Mesenchymal stem cell (in vitro differentiated cells and primary cell): Measurements from ENCODE around the gene HAGHL.

Experiments used
- DNase-seq: peaks from one replicate; pipeline ENCODE4 v3.0.0-alpha.2; 2013
- H2AFZ ChIP-seq: one replicate; pipeline ENCODE4 v1.6.1; 2013; ENCODE audit warnings: low read depth, mild to moderate bottlenecking, control low read depth, inconsistent platforms, low read length, moderate library complexity
- H2AK5ac ChIP-seq: 2 replicates; pipeline ENCODE4 v1.6.1; 2013; ENCODE audit warnings: low read length, moderate library complexity, mild to moderate bottlenecking, inconsistent platforms; ENCODE audit not compliant: severe bottlenecking
- H2BK120ac ChIP-seq: one replicate; pipeline ENCODE4 v1.6.1; 2013; ENCODE audit warnings: low read depth, mild to moderate bottlenecking, inconsistent platforms, low read length, moderate library complexity
- H2BK12ac ChIP-seq, 2 experiments: one replicate each; pipeline ENCODE4 v1.6.1; 2013; ENCODE audit warnings: inconsistent platforms in 2 of 2, low read length in 2 of 2, mild to moderate bottlenecking in 2 of 2, moderate library complexity in 2 of 2, control low read depth in 1 of 2
- H2BK15ac ChIP-seq: one replicate; pipeline ENCODE4 v1.6.1; 2013; ENCODE audit warnings: mild to moderate bottlenecking, low read depth, inconsistent platforms; ENCODE audit not compliant: poor library complexity, severe bottlenecking
- H2BK5ac ChIP-seq: 2 replicates; pipeline ENCODE4 v1.6.1; 2013; ENCODE audit warnings: low read depth, mild to moderate bottlenecking, low read length, control low read depth, inconsistent platforms; ENCODE audit not compliant: poor library complexity, severe bottlenecking
- H3K14ac ChIP-seq, 2 experiments: one replicate each; pipeline ENCODE4 v1.6.1; 2013; ENCODE audit warnings: inconsistent platforms in 2 of 2, low read length in 2 of 2, control low read depth in 1 of 2, mild to moderate bottlenecking in 1 of 2, moderate library complexity in 1 of 2
- H3K18ac ChIP-seq, 2 experiments: one replicate each; pipeline ENCODE4 v1.6.1; 2013; ENCODE audit warnings: inconsistent platforms in 2 of 2, low read length in 2 of 2, control low read depth in 1 of 2, low read depth in 1 of 2, mild to moderate bottlenecking in 1 of 2
- H3K23ac ChIP-seq, 2 experiments: one replicate each; pipeline ENCODE4 v1.6.1; 2013; ENCODE audit warnings: inconsistent platforms in 2 of 2, low read length in 2 of 2, mild to moderate bottlenecking in 2 of 2, moderate library complexity in 2 of 2, control low read depth in 1 of 2
- H3K27ac ChIP-seq: 2 replicates; pipeline ENCODE4 v1.5.1; 2013; ENCODE audit warnings: mild to moderate bottlenecking, moderate library complexity, low read length, control low read depth, inconsistent platforms; ENCODE audit not compliant: poor library complexity, severe bottlenecking
- H3K27me3 ChIP-seq, 2 experiments: 2 replicates each; pipeline versions ENCODE4 v1.6.1 to v1.7.0; 2013; ENCODE audit warnings: low read length in 2 of 2, mild to moderate bottlenecking in 2 of 2, moderate library complexity in 2 of 2, control low read depth in 1 of 2, inconsistent platforms in 1 of 2; ENCODE audit not compliant: control insufficient read depth in 1 of 2, insufficient read depth in 1 of 2
- H3K36me3 ChIP-seq, 2 experiments: 2 replicates each; pipeline versions ENCODE4 v1.6.1 to v1.7.0; 2013; ENCODE audit warnings: low read length in 2 of 2, control low read depth in 1 of 2, inconsistent platforms in 1 of 2, low read depth in 1 of 2, mild to moderate bottlenecking in 1 of 2; ENCODE audit not compliant: insufficient read depth in 2 of 2, control insufficient read depth in 1 of 2
- H3K4ac ChIP-seq, 2 experiments: one replicate each; pipeline ENCODE4 v1.6.1; 2013; ENCODE audit warnings: inconsistent platforms in 2 of 2, low read length in 2 of 2, mild to moderate bottlenecking in 2 of 2, moderate library complexity in 2 of 2, control low read depth in 1 of 2, low read depth in 1 of 2
- H3K4me1 ChIP-seq: 2 replicates; pipeline ENCODE4 v1.6.1; 2013; ENCODE audit warnings: low read depth, low read length, control low read depth; ENCODE audit not compliant: control insufficient read depth, insufficient read depth
- H3K4me2 ChIP-seq: 2 replicates; pipeline ENCODE4 v1.6.1; 2013; ENCODE audit warnings: low read length, mild to moderate bottlenecking, inconsistent platforms; ENCODE audit not compliant: poor library complexity, severe bottlenecking
- H3K4me3 ChIP-seq, 2 experiments: 2 replicates each; pipeline versions ENCODE4 v1.5.1 to v1.7.0; 2013; ENCODE audit warnings: low read length in 2 of 2, mild to moderate bottlenecking in 2 of 2, control low read depth in 1 of 2, low read depth in 1 of 2; ENCODE audit not compliant: insufficient read depth in 1 of 2
- H3K79me1 ChIP-seq: replicated peaks from 2 replicates; pipeline ENCODE4 v1.6.1; 2013; ENCODE audit warnings: mild to moderate bottlenecking, control low read depth, low read length, inconsistent platforms; ENCODE audit not compliant: poor library complexity, severe bottlenecking
- H3K9ac ChIP-seq: 2 replicates; pipeline ENCODE4 v1.7.0; 2013; ENCODE audit warnings: mild to moderate bottlenecking, low read length, moderate library complexity
- H3K9me3 ChIP-seq: 2 replicates; pipeline ENCODE4 v1.7.0; 2013; ENCODE audit warnings: mild to moderate bottlenecking, low read length; ENCODE audit not compliant: control insufficient read depth
- H4K8ac ChIP-seq: one replicate; pipeline ENCODE4 v1.6.1; 2013; ENCODE audit warnings: inconsistent platforms, mild to moderate bottlenecking, low read length, moderate library complexity
- H4K91ac ChIP-seq: one replicate; pipeline ENCODE4 v1.6.1; 2013; ENCODE audit warnings: mild to moderate bottlenecking, low read length, inconsistent platforms
- WGBS: methylation state at CpG from one replicate; pipeline ENCODE4 v1.1.7; 2013; ENCODE audit warnings: mixed read lengths; 5-methylcytosine and 5-hydroxymethylcytosine counted together

Gene HAGHL

DNA sequence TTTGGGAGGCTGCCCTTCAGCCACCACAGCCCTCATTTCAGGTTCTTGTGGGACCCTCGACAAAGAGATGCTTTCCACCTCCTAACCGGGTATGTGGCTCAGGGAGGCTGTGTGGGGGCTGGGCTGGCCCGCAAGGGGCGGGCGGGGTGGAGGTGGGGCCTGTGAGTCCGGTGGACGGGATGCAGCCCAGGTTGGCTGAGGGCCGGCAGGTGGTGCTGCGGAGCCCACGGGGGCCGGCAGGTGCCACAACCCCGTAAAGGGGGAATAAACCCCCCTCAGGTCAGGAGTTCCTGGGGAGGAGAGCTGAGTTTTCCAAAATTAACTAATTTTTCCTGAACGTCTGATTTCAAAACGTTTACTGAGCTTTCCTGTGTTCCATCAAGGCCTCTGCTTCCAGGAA lies 18.8 kb downstream of the HAGHL start:
- Histone ChIP-seq H2BK5ac (no peak overlapping the region), H2AK5ac (no peak overlapping the region), H4K8ac (no peak overlapping the region), H3K27ac (no peak overlapping the region), H3K18ac (no peak overlapping the region), H3K9ac (no peak overlapping the region), H3K4me2 (no peak overlapping the region), H3K27me3 (peaks cover 0 to 8% of the 10 kb centered on the region in 2 experiments), H3K9me3 (no peaks in the 10 kb centered on the region), H3K36me3 (no peaks in the 10 kb centered on the region), H3K4ac (no peak overlapping the region), H3K14ac (no peak overlapping the region), H2AFZ (no peak overlapping the region), H2BK15ac (no peak overlapping the region), H3K4me1 (peaks cover 8% of the 10 kb centered on the region), H2BK120ac (no peak overlapping the region), H2BK12ac (no peak overlapping the region), H3K23ac (no peak overlapping the region), H3K79me1 (peaks cover 2% of the 10 kb centered on the region), H4K91ac (no peak overlapping the region), H3K4me3 (no peak overlapping the region)
- no peak for DNase-seq
- 4% methylated on average over 14 of the region's 14 CpGs for WGBS

DNA sequence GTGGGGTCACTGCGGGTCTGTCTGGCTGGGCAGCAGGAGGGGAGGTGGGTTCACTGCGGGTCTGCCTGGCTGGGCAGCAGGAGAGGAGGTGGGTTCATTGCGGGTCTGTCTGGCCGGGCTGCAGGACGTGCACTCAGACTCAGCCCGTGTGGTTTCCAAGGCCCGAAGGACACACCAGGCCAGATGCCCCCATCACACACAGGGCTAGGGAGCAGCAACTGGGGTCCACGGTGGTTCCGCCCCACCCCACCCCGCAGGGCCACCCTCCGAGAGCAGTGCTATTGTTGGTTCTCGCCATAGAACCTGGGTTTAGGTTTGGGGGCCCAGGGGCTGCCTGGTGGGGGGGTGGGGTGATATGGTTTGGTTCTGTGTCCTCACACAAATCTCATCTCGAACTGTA lies 19.7 kb downstream of the HAGHL start:
- Histone ChIP-seq H3K27ac (no peak overlapping the region), H3K27me3 (peaks cover 0 to 16% of the 10 kb centered on the region in 2 experiments), H2AFZ (no peak overlapping the region)

DNA sequence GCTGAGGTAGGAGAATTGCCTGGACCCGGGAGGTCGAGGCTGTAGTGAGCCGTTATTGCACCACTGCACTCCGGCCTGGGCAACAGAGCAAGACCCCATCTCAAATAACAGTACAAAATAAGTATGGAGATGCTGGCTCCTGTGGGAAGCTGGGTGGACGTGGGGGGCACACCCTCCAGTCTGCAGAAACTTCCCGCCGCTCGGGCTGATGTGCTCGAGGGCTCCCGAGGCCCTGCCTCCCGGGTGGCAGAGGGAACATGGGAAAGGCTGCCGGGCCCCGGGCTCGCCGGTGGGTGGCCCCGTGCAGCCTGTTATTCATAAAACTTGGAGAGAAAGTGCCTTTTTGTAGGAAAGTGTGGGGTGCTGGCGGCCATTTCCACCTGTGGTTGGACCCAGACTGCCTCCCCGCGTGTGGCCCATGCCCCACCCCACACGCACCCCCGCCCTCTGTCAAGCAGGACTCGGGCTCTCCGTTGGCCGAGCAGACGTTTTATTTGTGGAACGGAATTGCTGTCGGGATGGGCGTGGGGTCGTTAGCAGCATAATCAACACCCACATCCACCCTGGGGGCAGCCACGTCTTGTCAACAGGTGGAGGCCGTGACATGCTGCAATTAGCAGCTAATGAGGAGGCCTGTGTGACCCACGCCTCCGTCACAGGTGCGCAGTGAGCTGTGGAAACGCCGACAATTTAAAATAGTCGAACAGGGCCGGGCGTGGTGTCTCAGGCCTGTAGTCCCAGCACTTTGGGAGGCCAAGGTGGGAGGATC lies 21.3 kb downstream of the HAGHL start:
- H3K4ac ChIP-seq: no peak overlapping the region
- H4K8ac ChIP-seq: no peak overlapping the region
- H3K9me3 ChIP-seq: no peaks in the 10 kb centered on the region
- H3K4me2 ChIP-seq: no peak overlapping the region
- H3K27me3 ChIP-seq: peaks cover 8 to 29% of the 10 kb centered on the region in 2 experiments
- no peak overlapping the region for H3K23ac ChIP-seq
- no peak overlapping the region for H3K14ac ChIP-seq
- no peak overlapping the region for H2BK12ac ChIP-seq
- no peak overlapping the region for H2BK120ac ChIP-seq
- H3K9ac ChIP-seq: no peak overlapping the region
- H3K79me1 ChIP-seq: no peaks in the 10 kb centered on the region
- H2AK5ac ChIP-seq: no peak overlapping the region
- H3K36me3 ChIP-seq: no peaks in the 10 kb centered on the region
- no peak overlapping the region for H4K91ac ChIP-seq
- no peak overlapping the region for H2BK5ac ChIP-seq
- peaks cover 6% of the 10 kb centered on the region for H3K4me1 ChIP-seq
- no peak for DNase-seq
- no peak overlapping the region for H2AFZ ChIP-seq
- WGBS: 88% methylated on average over 39 of the region's 39 CpGs
- no peak overlapping the region for H3K18ac ChIP-seq
- H3K4me3 ChIP-seq: no peak overlapping the region
- no peak overlapping the region for H3K27ac ChIP-seq
- H2BK15ac ChIP-seq: no peak overlapping the region

More for the DNA sequence above, 19.7 kb downstream of the HAGHL start:
- H3K79me1 ChIP-seq: peaks cover 2% of the 10 kb centered on the region
- no peak overlapping the region for H3K4me3 ChIP-seq
- H4K8ac ChIP-seq: no peak overlapping the region
- 87% methylated on average over 11 of the region's 13 CpGs for WGBS
- H2BK12ac ChIP-seq: no peak overlapping the region
- H3K4me2 ChIP-seq: no peak overlapping the region
- peaks cover 6% of the 10 kb centered on the region for H3K4me1 ChIP-seq
- no peak overlapping the region for H3K14ac ChIP-seq
- no peak overlapping the region for H2AK5ac ChIP-seq
- no peak overlapping the region for H2BK120ac ChIP-seq
- no peak overlapping the region for H2BK15ac ChIP-seq
- no peak overlapping the region for H3K9ac ChIP-seq
- no peak overlapping the region for H3K18ac ChIP-seq
- H3K9me3 ChIP-seq: no peaks in the 10 kb centered on the region
- no peak overlapping the region for H2BK5ac ChIP-seq
- H4K91ac ChIP-seq: no peak overlapping the region
- H3K36me3 ChIP-seq: no peaks in the 10 kb centered on the region
- no peak overlapping the region for H3K4ac ChIP-seq
- DNase-seq: no peak
- H3K23ac ChIP-seq: no peak overlapping the region

DNA sequence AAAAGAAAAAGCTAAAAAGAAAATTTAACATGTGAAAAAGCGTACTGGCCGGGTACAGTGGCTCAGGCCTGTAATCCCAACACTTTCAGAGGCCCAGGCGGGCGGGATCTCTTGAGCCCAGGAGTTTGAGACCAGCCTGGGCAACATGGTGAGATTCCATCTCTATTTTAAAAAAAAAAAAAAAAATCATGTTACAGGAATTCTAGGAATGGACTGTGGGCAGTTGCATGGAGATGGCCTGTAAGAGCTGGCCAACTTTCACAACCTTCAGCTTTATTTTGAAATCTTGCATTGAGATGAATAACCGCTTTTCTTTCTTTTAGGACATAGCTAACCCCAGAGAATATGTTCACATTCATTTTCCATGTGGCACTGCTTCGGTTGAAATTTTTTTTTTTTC lies 22.1 kb downstream of the HAGHL start:
- no peak overlapping the region for H2BK120ac ChIP-seq
- H3K9me3 ChIP-seq: no peaks in the 10 kb centered on the region
- no peak overlapping the region for H2AK5ac ChIP-seq
- no peak overlapping the region for H3K27ac ChIP-seq
- no peaks in the 10 kb centered on the region for H3K79me1 ChIP-seq
- H3K4me3 ChIP-seq: no peak overlapping the region
- peaks cover 8 to 32% of the 10 kb centered on the region in 2 experiments for H3K27me3 ChIP-seq
- H3K36me3 ChIP-seq: no peaks in the 10 kb centered on the region
- H4K91ac ChIP-seq: no peak overlapping the region
- no peak overlapping the region for H3K18ac ChIP-seq
- no peak overlapping the region for H2BK5ac ChIP-seq
- no peak overlapping the region for H3K14ac ChIP-seq
- no peak overlapping the region for H3K4me2 ChIP-seq
- H3K9ac ChIP-seq: no peak overlapping the region
- H2BK15ac ChIP-seq: no peak overlapping the region
- H3K23ac ChIP-seq: no peak overlapping the region
- 93% methylated on average over 6 of the region's 6 CpGs for WGBS
- no peak overlapping the region for H4K8ac ChIP-seq
- DNase-seq: peak; percentile 65
- H2BK12ac ChIP-seq: no peak overlapping the region
- no peak overlapping the region for H2AFZ ChIP-seq
- H3K4me1 ChIP-seq: peaks cover 6% of the 10 kb centered on the region
- no peak overlapping the region for H3K4ac ChIP-seq
